ENCODE data around the gene MSL3.

DNA sequence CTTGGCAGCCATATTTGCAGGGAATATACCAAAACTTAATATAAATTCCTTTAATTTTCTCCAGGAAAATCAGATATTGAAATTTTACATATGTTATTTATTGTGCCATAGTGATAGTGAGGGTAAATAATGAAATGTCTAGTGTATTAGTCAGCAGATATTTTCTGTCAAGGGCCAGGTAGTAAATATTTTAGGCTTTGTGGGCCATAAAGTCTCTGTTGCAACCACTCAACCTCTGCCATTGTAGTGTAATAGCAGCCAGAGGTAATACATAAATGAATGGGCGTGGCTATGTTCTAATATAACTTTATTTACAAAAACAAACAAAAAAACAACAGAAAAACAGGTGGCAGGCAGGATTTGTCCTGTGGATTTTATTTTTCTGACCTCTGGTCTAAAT is 33.5 kb downstream of the MSL3 start:
- TF ChIP-seq, protein P1, sequence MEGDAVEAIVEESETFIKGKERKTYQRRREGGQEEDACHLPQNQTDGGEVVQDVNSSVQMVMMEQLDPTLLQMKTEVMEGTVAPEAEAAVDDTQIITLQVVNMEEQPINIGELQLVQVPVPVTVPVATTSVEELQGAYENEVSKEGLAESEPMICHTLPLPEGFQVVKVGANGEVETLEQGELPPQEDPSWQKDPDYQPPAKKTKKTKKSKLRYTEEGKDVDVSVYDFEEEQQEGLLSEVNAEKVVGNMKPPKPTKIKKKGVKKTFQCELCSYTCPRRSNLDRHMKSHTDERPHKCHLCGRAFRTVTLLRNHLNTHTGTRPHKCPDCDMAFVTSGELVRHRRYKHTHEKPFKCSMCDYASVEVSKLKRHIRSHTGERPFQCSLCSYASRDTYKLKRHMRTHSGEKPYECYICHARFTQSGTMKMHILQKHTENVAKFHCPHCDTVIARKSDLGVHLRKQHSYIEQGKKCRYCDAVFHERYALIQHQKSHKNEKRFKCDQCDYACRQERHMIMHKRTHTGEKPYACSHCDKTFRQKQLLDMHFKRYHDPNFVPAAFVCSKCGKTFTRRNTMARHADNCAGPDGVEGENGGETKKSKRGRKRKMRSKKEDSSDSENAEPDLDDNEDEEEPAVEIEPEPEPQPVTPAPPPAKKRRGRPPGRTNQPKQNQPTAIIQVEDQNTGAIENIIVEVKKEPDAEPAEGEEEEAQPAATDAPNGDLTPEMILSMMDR (IDR thresholded peaks at IDR 0.05) = no peak
- TF ChIP-seq POLR2A (IDR thresholded peaks at IDR 0.05) = no peak
- no peak for TF ChIP-seq POLR2AphosphoS5 (IDR thresholded peaks at IDR 0.05)
- no peak for TF ChIP-seq EP300 (IDR thresholded peaks at IDR 0.05)

Measured in upper lobe of left lung (tissue), 4 donors.